Measurements from ENCODE around the gene GTF2I.

- no peak for TF ChIP-seq CTCF (IDR thresholded peaks at IDR 0.05; ENCODE audit: borderline replicate concordance, extremely low read depth, low read length, poor library complexity, severe bottlenecking)
- no peak for TF ChIP-seq EZH2 (IDR thresholded peaks at IDR 0.05; ENCODE audit: borderline replicate concordance, low read depth, low read length, severe bottlenecking)
These were observed 27.0 kb downstream of the GTF2I start for GRCh38 chr7:74684473-74684872.
